GM21717 (cell line): ENCODE measurements around the gene C2CD4B.

Experiments used
- ATAC-seq: cut with Tn5 transposase; IDR thresholded peaks from one replicate; pipeline ENCODE4 v1.9.1; 2021; ENCODE audit warnings: mild to moderate bottlenecking, moderate library complexity; ENCODE audit not compliant: unreplicated experiment

C2CD4B gene

DNA sequence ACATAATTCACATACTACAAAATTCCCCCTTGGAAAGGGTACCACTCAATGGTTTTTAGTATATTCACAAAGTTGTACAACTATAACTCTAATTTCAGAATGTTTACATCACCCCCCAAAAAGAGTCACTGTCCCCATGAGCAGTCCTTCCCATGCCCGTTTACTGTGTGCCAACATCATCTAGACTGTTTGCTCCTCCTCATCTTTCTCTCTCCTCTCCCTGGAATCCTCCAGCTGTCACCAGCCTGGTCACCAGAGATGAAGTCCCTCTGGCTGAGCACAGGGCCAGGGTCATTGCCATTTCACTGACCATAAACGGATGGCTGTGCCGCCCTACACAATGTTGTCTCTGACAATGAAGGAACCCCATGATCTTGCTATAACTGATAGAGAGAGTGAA is 45.2 kb downstream of the C2CD4B start:
- ATAC-seq, result no peak

DNA sequence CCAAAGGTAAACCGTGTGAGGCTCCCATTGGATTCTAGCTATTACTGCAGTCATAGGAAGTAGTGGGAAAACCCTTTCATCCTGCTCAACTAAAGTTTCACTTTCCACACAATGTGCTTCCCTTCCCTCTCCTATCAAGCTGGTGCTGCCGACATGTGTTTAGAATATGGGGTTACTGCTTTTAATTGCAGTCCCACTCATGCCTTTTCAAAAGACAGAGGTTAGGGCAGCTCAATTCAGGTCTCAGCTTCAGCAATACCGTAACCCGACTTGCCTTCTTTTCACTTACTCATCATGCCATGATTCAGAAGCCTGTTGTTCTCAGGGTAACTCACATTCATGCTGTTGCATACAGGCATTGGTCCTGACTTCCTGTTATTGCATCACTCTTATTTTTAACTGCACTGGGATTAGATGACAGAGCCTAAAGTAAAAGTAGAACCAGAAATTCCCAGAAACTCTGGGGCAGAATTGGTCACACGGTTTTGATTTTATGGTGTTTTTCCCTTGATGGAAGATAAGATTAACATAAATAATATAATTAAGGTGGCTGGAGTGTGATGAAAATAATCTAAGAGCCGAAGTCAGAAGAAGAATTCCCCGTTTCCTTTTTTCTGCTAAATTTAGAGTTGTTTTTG is 45.7 kb downstream of the C2CD4B start:
- no peak for ATAC-seq

DNA sequence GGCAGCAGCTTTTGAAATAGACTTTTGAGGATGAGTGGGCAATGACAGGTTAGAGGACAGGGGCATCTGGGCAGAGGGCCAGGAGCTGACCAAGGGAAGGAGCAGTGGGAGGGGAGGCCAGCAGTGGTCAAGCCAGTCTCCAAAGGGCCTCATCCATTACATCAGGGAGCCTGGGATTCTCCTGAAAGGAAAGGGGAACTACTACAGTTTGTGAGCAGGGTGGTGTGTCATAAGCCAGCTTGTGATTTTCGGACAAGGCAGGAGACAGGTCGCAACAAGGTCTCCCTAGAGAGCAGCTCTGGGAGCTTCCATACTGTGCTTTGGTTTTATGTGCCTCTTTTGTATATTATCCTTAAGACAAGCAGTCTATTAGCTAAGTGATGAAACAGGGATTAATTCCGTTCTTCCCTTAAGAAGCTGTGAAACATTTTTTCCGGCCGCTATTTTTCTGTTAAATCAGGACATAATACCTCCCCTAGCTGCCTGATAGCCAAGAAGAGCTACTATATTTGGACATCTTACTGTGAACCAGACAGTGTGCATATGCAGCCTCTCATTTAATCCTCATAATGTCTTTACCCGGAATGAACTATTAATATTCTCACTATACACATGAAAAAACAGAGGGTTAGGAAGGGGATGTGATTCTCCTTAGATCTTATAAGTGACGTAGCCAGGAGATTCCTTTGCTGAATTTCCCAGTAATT is 46.4 kb downstream of the C2CD4B start:
- no peak for ATAC-seq

DNA sequence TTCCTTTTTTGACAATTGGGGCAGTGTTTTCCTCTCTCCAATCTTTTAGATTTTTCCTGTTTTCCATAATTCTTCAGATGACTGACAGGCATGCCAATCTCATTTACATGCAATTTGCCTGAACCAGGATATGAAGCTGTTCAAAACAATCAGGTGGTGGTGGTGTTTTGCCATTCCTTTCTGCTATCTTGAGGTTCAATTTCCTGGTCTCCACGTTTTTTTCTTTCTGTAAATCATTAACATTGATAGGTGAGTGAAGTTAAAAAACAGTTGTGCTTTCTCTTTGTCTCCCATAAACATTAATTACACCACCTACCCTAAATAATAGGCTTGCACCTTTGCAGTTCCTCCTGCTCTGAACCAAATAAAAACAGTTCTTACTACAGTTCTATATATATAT is 49.2 kb downstream of the C2CD4B start:
- ATAC-seq, result no peak
